ENCODE measurements around the gene PTPN13.

DNA sequence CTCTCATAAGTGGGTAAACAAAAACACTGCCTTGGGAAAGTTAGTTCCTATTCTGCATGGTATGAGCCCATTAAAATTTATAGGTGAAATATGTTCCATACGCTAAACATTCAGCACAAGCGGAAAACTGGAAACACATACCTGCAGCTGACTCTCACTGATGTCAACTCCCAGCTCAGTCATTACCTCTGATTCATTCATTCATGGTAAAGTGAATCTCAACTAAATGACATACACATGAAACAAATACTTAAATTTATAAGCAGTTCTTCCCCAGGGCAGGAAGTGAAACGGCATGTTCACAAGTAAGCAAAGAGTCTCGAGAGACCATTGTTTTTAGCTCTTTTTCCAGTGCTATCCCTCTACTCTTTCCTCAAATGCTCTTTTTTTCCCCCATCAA is 253.5 kb downstream of the PTPN13 start:
- TF ChIP-seq POLR2A (IDR thresholded peaks at IDR 0.05; ENCODE audit: low read depth): no peak
- no peak for TF ChIP-seq CTCF (IDR thresholded peaks at IDR 0.05)
- no peak for TF ChIP-seq POLR2AphosphoS5 (IDR thresholded peaks at IDR 0.05)

Measured in esophagus muscularis mucosa (tissue), 3 donors.